Measurements from ENCODE around the gene FBRS.
"Not testable (repeated sequence)": the region's sequence is repeated elsewhere in the genome, so short reads cannot be mapped to it uniquely, and the experiment has no call there.

Gene FBRS

DNA sequence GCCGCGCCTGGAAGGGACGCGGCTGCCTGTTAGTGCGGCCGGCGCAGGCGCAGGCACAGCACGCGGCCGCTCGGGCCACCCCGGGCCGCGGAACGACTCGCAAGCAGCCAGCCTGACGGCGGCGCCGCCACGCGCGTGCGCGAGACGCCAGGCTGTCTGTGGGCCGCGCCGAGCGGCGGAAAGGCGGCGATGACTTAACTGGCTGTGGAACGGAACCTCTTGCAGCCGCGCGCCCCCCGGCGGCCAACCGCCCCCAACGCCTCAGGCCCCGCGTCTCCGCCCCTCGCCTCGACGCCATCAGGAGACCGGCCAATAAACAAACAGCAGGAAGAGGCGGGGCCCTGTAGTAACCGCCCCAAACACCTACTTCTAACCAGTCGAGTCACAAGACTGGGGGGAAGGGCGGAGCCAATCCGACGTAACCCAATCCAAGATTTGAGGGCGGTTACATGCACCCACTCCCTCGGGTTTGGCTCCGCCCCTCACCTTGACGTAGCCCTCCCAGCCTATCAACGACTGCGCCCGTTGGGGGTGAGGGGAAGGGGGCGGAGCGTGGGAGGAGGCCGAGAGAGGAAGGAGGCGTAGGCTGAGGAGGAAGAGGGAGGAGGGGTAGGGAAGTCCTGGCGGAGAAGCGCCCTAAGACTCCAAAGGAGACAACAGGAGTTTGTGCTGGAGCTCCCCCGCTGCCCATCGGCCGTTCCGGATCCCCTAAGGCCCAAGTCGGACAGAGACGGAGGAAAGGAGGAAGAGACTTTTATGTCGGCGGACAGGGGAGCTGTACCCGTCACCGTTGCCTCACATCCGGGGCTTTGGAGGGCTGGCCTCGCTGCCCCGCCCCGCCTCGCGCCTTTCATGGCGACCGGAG is at the start of gene FBRS:
Gene FBRS, plus strand, starts transcription at position 566 of the 865 bp plus-strand sequence. CDS start 1,088 bp downstream, outside the sequence.
- DNase-seq, result peak; percentile 100

DNA sequence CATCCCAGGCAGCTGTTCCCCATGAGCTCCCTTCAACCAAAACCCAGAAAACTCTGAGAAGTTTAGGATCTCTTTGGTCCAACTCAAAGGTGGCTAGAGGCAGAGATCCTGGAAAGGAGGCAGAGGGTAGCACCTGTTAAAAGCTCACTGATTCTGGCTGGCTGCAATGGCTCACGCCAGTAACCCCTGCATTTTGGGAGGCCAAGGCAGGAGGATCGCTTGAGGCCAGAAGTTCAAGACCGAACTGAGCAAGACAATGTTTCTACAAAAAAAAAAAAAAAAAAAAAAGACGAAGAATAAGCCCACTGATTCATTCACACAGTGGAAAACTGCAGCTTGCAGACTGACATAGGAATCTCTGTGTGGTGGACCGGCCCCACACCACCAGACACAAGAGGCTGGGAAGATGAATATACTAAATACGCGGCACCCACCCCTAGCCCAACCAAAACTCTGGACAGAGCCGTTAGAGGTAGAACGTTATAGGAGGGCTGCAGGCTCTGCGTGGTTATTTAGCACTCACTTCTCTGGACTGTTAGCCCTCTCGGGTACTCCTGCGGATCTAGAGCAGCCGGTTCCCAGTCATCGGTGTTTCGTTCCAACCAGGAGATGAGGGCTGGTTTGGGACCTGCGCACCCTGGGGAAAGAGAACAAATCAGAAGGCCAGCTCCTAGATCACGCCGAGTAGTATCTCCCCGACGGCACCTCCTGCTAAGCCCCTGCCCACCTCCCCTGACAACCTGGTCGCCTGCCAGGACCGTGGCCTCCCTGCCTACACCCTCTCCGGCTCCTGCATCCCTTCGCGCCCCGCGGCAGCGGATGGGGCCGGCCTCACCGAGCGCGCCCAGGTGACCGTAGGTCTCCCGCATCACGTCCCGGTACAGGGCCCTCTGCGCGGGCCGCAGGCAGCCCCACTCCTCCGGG is 49.0 kb upstream of the FBRS start:
- no peak for DNase-seq

DNA sequence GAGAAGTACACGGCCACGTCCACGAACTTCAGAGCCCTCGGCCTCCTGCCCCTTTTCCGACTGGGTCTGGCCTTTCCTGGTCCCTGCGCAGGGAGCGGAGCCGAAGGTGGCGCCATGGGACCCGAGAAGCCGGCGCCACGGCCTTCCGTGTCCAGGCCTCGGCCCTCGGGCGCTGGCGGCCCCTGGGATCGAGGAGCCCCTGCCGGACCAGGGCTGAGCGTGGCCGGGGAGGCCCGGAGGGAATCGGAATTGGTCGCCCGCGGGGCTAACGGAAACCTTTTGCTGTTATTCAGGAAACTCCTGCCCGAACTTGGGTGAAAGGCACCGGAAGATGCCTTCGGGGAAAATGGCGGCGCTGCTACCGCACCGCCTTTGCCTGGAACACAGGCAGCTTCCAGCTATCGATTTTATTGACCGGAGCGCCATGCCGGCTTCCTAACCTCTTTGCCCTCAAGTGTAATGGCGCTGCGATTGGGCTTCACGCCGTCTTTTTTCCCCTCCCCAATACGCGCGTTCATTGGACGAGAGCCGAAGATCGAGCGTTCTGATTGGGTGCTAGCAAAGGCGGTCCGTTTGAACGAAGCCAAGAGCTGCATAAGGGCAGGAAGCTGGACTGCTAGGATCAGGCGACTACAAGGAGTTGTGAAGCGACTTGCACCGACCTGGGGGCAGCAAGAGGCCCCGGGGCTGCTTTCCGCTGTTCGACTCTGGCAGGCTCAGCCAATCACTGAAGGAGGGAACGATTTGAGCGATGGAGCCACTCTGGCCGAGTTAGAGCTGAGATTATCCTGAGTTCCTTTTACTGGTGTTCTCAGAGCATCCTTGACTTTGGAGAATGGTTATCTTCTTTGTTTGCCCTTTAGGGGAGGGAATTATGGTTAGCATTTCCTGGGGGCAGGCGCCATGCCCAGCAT is 48.0 kb upstream of the FBRS start, which contains the start of gene ZNF689:
Gene ZNF689, minus strand, starts transcription at position 464 of the 914 bp plus-strand sequence. Its CDS starts 348 bp downstream, at position 116.
- DNase-seq, result peak; percentile 93 to 99

DNA sequence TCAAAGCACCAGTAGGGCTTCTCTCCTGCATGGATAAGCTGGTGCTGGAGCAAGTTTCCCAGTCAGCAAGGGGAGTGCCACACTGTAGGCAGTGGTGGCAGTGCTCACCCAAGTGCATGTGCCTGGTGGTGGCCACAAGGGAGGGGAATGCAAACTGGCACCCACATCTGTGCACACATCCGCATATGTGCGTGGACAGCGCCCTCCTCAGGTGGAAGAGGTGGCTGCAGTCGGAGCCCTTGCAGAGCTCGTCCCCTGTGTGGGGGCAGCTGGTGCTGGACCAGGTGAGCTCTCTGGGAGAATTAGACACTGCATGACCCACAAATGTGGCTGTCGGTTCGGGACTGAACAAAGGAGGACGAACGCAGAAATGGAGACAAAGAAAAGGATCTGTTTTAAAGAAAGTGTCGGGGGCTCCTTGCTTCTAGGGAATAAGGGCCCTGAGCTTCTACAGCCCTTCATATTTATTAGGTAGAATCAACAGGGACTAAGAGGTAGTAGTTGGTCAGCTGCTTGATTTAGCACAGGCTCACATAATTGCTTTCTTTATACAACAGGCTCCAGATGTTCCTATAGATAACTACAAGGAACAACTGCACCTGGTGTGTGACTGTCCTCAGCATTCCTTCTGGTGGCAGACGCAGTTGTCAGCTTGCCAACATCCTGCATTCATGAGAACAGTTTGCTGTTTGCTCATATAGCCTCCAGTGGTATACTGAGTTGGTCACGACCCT is 42.7 kb upstream of the FBRS start:
- peak; percentile 63 to 87 for DNase-seq

DNA sequence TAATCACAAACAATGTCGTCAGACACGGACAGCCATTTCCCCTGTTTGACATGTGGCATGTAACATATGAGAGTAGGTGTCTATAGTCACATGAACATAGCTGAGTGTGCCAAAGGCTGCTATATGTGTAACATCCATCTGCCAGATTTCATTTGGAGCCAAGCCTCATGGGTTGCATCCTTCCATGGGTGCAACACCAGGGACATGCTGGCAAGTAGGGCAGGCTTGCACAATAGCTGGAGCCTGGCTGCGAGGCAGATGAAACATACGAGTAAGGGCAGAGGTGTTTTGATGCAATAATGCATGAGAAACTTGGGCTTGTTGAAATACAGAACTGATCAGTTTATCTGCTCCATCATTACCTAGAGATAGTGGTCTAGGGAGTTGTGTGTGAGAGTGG is 39.0 kb upstream of the FBRS start:
- peak in 1 of 2 donors; percentile 35 for DNase-seq

DNA sequence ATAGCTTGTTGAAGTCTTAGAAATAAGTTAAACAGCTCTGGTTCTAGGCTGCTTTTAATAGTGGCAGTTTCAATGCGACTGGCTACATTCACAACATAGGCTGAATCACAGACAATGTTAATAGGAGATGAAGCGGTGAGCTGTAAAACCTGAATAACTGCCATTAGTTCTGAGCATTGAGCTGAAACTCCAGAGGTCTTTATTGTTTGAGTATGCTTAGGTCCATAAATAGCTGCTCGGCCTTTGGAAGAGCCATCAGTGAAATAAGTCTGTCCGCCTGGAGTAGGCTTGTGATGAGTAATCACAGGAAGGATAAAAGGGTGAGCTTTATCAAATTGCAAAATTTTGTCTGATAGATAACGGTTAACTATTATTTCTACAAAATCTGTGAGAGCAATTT is 38.6 kb upstream of the FBRS start:
- DNase-seq, result no peak

DNA sequence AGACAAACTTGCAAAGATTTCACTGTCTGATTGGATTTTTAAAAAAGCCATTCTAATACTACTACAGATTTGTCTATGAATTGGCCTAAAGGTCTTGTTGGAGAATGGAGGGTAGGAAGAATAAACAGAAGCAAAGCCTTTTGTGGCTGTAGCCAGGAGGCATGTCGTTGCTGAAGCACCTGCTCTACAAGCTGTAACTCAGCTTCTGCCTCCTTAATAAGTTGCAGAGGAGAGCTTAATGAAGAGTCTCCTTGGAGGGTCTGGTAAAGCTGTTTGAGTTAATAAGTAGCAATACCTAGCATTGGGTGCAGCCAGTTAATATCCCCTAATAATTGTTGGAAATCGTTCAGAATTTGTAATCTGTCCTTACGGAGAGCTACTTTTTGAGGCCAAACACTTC is 38.1 kb upstream of the FBRS start:
- no peak for DNase-seq

DNA sequence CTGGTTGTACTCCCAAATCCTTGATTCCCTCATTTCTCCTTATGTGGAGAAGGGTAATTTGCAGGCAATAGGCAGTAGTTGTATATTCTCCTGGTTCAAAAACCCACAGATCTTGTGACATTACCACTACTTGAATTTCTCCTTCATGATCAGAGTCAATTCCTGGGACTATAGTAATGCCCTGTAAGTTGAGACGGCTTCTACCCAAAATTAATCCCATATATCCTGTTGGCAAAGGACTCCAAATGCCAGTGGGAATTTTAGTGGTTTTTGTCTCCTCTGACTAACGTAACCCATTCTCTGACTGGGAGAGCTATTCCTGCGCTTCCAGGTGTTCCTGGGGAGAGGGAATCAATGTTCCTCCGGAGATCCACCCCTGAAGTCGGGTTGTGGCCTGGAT is 36.5 kb upstream of the FBRS start:
- DNase-seq, result no peak

DNA sequence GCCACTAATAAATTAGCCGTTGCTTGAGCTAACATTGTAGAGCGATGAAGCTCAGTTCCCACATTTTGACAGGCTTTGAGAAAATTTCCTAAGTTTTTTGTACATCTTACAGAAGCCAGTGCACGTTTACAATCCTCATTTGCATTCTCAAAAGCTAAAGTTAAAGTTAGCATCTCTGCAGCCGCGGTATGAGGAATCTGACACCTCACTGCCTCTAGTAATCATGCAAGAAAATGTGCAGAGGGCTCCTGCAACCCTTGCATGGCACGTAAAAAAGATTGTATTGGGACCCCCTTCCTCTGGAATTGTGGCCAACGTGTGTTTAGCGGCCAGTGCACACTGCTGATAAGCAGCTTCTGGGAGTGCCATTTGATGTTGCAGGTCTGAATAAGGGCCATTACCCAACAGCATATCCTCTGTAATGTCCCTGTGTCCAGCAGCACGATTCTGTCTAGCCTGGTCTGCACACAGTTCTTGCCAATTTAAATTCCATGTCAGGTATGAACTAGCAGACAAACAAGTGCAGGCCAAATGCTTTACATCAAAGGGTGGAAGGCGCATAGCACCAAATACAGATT is 35.7 kb upstream of the FBRS start:
- no peak for DNase-seq

DNA sequence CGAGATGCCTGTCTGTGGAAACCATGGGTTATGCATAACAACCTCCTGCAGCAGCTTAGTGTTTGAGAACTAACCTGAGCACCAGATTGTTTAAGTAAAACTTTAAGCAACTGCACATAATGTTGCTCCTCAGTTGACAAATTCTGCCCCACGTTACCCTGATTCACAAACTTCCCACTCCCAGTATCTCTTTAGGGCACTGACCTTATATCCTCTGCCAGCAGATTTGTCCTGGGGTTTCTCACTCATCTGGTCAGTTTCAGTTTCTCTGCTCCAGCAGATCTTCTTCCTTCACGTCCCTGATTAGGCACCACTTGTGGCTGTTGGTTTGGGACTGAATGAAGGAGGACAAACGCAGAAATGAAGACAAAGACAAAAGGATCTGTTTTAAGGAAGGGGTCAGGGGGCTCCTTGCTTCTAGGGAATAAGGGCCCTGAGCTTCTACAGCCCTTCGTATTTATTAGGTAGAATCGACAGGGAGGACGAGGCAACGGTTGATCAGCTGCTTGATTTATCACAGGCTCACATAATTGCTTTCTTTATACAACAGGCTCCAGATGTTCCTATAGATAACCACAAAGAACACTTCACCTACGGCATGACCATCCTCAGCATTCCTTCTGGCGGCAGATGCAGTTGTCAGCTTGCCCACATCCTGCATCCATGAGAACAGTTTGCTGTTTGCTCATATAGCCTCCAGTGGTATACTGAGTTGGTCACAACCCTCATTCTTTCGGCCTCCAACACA is 34.5 kb upstream of the FBRS start:
- DNase-seq, result peak in 1 of 2 donors; percentile 67

DNA sequence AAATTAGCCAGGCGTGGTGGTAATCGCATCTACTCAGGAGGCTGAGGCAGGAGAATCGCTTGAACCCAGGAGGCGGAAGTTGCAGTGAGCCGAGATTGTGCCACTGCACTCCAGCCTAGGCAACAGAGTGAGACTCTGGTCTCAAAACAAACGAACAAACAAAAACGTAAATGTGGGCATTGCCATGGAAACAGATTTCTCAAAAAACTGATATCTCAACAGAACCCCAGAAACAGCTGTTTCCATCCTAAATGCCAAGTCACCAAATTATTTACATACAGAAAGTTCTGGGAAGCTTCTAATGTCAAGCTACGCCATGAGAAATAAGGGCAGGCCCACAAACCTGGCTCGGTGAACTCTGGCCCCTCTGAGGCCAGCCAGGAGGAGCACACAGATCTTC is 32.0 kb upstream of the FBRS start:
- DNase-seq, result no peak

DNA sequence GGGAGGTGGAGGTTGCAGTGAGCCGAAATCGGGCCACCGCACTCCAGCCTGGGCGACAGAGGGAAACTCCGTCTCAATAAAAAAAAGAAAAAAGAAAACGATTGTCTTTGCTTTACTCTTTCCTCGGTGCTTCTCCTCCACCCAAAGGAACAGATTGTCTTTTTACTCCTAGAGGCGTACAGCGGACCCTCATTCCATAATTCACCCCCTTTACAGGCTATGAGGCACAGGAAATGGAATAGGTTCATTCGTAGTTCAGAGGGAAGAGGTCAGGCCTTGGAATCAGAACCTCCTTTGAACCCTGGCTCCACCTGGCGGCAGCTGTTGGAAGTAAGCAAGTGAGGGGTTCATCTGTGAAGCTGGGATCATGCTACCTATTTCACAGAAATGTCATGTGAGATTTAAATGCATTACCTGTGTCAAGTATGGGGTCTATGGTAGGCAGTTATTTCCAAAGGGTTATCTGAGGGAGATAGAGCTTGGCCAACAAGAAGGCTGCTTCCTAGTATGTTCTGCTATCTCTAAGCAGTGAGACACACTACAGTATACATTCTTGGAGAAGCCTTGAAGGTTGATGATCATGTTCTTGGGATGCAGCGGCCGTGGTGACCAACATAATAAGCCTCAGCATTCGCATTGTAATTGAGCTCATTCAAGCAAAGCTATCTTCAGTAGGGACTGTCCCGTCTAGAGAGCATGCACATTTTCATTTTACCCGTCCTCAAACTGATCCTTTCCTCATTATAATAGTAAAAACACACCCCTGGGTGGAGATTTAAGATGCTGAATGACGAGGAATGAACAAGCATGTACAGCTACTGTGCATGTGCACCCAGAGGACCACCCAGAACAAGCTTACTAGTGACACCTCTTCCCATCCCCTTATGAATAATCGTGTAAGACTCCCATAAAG is 29.3 kb upstream of the FBRS start:
- DNase-seq, result peak; percentile 58 to 96

DNA sequence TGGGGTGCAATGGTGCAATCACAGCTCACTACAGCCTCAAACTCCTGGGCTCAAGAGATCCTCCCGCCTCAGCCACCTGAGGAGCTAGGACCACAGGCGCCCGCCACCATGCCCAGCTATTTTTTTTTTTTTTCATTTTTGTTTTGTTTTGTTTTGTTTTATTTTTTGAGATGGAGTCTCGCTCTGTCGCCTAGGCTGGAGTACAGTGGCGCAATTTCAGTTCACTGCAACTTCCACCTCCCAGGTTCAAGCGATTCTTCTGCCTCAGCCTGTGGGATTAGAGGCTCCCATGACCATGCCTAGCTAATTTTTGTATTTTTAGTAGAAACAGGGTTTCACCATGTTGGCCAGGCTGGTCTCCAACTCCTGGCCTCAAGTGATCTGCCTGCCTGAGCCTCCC is 25.8 kb upstream of the FBRS start:
- DNase-seq, result not testable (repeated sequence)

DNA sequence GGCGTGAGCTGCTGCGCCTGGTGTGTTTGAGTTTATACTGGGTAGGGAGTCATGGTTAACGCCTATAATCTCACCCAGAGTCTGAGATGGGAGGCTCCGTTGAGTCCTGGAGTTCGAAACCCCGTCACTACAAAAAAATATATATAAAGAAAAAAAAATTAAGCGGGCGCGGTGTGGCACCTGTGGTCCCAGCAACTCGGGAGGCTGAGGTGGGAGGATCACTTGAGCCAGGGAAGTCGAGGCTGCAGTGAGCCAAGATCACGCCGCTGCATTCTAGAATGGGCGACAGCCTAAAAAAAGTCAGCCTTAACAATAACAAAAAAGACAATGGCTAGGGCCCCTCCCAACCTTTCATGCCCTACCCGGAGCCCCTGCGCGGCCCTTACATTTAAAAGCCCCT is 24.7 kb upstream of the FBRS start:
- DNase-seq, result no peak

DNA sequence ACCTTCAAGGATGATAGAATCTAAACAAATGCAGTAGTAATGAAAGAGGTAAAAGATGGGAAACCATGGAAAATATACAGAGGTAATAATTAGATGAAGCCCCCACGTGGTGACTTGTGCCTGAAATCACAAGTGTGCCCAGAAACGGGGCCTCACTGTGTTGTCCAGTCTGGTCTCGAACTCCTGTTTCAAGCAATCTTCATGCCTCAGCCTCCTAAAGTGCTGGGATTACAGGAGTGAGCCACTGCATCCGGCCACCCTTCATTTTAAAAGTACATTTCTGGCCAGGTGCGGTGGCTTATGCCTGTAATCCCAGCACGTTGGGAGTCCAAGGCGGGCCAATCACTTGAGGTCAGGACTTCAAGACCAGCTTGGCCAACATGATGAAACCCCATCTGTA is 21.6 kb upstream of the FBRS start:
- no peak for DNase-seq

DNA sequence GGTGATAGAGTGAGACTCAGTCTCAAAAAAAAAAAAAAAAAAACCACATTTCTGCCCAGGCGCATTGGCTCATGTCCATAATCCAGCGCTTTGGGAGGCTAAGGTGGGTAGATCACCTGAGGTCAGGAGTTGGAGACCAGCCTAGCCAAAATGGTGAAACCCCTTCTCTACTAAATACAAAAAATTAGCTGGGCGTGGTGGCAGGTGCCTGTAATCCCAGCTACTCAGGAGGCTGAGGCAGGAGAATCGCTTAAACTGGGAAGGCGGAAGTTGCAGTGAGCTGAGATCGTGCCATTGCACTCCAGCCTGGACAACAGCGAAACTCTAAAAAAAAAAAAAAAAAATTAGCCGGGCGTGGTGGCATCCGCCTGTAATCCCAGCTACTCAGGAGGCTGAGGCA is 21.1 kb upstream of the FBRS start:
- DNase-seq, result not testable (repeated sequence)

DNA sequence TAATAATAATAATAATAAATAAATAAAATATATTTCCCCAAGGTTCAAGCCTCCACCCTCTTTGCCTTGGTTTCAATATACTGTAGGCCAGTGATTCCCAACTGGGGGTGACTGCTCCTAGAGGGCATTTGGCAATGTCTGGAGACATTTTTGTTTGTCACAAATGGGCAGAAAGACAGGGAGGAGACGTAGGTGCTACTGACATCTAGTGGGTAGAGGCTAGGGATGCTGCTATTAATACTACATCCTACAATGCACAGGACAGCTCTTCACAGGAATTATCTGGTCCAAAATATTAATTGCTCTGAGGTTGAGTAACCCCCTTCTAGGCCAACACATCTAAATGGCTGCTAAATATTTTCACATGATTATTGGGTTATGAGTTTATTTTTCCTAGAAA is 20.3 kb upstream of the FBRS start:
- DNase-seq, result peak; percentile 59 to 65

DNA sequence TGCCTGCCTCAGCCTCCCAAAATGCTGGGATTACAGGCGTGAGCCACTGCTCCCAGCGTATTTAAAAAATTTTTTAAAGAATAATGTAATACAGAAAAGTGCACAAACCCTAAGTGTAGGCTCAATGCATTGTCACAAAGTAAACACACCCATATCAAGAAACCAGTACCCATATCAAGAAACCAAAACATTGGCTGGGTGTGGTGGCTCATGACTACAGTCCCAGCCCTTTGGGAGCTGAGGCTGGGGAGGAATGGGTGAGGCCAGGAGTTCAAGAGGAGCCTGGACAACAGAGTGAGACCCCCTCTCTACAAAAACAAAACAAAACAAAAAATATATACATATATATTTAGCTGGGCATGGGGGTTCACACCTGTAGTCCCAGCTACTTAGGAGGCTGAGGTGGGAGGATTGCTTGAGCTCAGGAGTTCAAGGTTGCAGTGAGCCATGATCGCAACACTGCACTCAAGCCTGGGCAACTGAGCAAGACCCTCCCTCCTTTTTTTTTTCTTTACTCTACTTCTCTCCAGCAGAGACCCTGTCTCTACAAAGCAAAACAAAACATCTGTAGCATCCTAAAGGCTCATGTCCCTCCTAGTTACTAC is 16.8 kb upstream of the FBRS start:
- DNase-seq, result no peak

DNA sequence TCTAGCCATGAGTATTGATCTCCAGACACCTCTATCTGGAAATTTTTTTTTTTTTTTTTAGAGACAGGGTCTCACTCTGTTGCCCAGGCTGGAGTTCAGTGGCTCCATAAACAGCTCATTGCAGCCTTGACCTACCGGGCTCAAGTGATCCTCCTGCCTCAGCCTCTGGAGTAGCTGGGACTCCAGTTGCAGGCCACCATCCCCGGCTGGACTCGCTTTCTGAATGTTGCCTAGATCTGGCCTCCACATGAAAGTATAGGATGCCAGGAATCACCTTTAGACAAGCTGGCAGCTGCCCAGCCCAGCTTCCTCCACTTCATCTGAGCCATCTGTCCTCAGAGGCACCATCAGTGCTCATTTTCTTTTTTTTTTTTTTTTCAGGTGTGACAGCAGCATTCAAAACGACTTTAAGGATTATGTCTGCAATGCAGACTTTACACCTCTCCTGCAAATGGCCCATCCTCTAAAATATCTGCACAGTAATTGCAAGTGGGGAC is 13.8 kb upstream of the FBRS start:
- no peak for DNase-seq
